Activated CD4-positive, alpha-beta T cell treated with anti-CD3 and anti-CD28 coated beads, Interleukin-2, amount 10 ng/mL, durations not matched to agents 7 days and 5 days (primary cell): ENCODE measurements around the gene CEACAM1. TPM values are rescaled to one million over a fixed set of nuclear protein-coding genes. Genes with fewer than 3 reads are reported as not detected.
"Not testable (repeated sequence)": the region's sequence is repeated elsewhere in the genome, so short reads cannot be mapped to it uniquely, and the experiment has no call there.

ENCODE experiments used
- CTCF ChIA-PET: fragments of 350-600 bp; sonication (Branson Sonifier 250); formaldehyde crosslinking; loops from one replicate; lab custom pipeline; 2021; ENCODE audit warnings: antibody characterized with exemption; lab: Charles Lee
- POLR2A ChIA-PET: fragments of 350-600 bp; sonication (Branson Sonifier 250); formaldehyde crosslinking; loops from one replicate; lab custom pipeline; 2021; ENCODE audit warnings: antibody characterized with exemption; lab: Charles Lee
- DNase-seq: peaks from one replicate; pipeline ENCODE4 v3.0.0-alpha.2; 2020
- H3K27ac Mint-ChIP-seq: one replicate; pipeline ENCODE4 v1.8.0; 2021; ENCODE audit warnings: mild to moderate bottlenecking, moderate library complexity, mixed read lengths
- H3K27me3 Mint-ChIP-seq: one replicate; pipeline ENCODE4 v1.8.0; 2021; ENCODE audit warnings: mixed read lengths
- H3K36me3 Mint-ChIP-seq: one replicate; pipeline ENCODE4 v1.8.0; 2021; ENCODE audit warnings: low read depth, mixed read lengths
- H3K4me1 Mint-ChIP-seq: one replicate; pipeline ENCODE4 v1.8.0; 2021; ENCODE audit warnings: mixed read lengths
- H3K4me3 Mint-ChIP-seq: one replicate; pipeline ENCODE4 v1.8.0; 2021; ENCODE audit warnings: mild to moderate bottlenecking, moderate library complexity, mixed read lengths
- H3K9me3 Mint-ChIP-seq: one replicate; pipeline ENCODE4 v1.8.0; 2021; ENCODE audit warnings: mixed read lengths
- total RNA-seq, 2 experiments: library from RNA; stranded (reverse); gene quantifications; one replicate each; pipeline ENCODE4 v1.2.3, GENCODE V29; 2021

The CEACAM1 gene
- total RNA-seq, 2 experiments from 2014 or later: 21.0 to 22.2 TPM

DNA sequence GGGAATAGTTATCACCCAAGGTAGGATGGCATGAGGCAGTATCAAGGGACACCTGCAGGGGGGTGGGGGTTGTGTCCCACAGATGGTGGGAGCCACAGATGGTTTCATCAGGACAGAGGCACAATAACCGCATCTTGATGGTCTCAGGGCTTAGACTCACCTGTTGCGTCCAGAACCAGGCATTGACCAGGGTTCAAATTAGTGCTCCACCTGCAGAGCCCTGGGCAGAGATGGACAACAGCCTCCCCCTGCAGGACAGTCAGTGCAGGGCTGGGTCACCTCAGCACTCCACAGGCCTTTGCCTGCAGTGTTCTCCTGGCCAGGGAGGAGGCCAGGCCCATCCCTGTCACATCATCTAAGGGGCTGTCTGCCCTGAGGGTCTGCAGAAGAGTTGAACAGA, 14.5 kb upstream of the CEACAM1 start:
- Mint-ChIP-seq H3K4me3 (no peak overlapping the region), H3K27ac (no peak overlapping the region), H3K36me3 (no peaks in the 10 kb centered on the region), H3K4me1 (no peaks in the 10 kb centered on the region), H3K9me3 (no peaks in the 10 kb centered on the region), H3K27me3 (peaks cover 3% of the 10 kb centered on the region)
- DNase-seq: no peak
- ChIA-PET CTCF (interaction anchor here (1.0 kb wide), 2 partner anchors 22 to 103 kb away, joined by 3 read pairs; no protein-coding TSS in a partner anchor), POLR2A (no interaction called here)

DNA sequence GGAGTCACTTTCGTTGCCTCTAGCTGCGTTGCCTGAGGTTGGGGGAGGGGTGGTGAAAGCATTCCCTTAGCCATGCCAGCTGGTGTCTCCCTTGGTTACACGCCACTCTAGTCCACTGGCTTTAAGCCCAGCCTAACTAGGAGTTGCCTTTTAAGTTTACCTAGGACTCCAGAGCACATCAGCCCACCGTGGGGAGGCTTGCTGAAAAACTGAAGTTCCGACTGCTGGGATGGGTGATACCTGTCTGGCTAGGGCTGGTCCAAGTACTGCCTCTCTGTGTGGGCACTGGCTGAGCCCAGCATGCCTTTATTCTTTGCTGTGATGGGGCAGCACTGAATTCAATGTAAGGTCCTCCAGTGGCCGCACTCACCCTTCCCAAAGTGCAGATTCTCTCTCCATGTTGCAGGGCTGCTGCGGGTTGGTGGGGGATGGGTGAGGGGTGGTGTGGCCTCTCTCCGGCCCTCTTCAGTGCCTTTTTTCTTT, 11.8 kb upstream of the CEACAM1 start:
- Mint-ChIP-seq H3K9me3 (no peaks in the 10 kb centered on the region), H3K4me1 (no peaks in the 10 kb centered on the region), H3K36me3 (no peaks in the 10 kb centered on the region), H3K4me3 (no peak overlapping the region), H3K27me3 (peaks cover 3% of the 10 kb centered on the region), H3K27ac (no peak overlapping the region)
- CTCF ChIA-PET: interaction anchor here (0.6 to 0.7 kb wide), 2 partner anchors 12 to 175 kb away, joined by 3 to 4 read pairs; partner anchors contain the start of gene CEACAM1
- POLR2A ChIA-PET: no interaction called here
- DNase-seq: no peak

DNA sequence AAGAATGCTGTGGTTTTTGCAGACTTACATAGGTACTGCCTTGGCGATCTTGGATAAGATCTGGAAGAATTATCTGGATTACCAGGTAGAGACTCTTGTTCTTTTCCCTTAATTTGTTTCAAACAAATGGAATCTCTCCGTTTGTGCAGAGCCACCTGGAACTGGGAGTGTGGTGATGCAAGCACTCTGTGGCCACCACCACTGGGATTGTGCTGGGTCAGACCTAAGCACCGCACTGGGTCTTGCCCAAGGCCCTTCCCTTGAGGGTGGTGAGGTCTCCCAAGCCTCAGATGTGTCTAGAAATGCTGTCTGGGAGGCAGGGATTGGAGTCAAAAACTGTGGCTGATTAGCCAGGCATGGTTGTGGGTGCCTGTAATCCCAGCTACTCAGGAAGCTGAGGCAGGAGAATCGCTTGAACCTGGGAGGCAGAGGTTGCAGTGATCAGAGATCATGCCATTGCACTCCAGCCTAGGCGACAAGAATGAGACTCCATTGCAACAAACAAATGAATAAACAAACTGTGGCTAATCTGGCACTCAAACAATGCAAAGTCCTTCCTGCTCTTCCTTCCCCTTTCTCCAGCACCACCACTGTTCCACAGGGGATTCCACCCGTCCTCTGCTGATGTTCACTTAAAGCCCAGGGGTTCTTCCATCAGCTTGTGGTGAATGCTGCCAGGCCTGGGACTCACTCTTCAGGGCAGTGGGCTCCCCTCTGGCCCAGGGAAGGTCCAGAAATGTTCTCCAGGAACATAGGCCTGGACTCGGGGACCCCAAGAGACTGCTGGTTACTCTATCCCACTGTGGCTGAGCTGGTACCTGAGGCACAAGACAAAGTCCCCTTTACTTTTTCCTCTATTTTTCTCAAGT, 10.8 kb upstream of the CEACAM1 start:
- H3K4me3 Mint-ChIP-seq: no peak overlapping the region
- ChIA-PET POLR2A (no interaction called here), CTCF (interaction anchor here (0.7 to 2.7 kb wide), 2 partner anchors 10 to 11 kb away, joined by 3 to 7 read pairs; partner anchors contain the start of gene CEACAM1)
- no peaks in the 10 kb centered on the region for H3K36me3 Mint-ChIP-seq
- no peak for DNase-seq
- no peak overlapping the region for H3K27ac Mint-ChIP-seq
- H3K27me3 Mint-ChIP-seq: peaks cover 5% of the 10 kb centered on the region
- no peaks in the 10 kb centered on the region for H3K9me3 Mint-ChIP-seq
- H3K4me1 Mint-ChIP-seq: no peaks in the 10 kb centered on the region

DNA sequence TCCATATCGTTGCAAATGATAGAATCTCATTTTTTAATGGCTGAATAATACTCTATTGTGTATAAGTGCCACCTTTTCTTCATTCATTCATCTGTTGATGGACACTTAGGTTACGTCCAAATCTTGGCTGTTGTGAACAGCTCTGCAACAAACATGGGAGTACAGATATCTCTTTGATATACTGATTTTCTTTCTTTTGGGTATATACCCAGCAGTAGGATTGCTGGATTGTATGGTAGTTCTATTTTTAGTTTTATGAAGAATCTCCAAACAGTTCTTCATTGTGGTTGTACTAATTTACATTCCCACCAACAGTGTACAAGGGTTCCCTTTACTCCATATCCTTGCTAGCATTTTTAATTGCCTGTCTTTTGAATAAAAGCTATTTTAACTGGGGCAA, 7.0 kb upstream of the CEACAM1 start:
- H3K4me3 Mint-ChIP-seq, H3K36me3 Mint-ChIP-seq, POLR2A ChIA-PET, H3K27ac Mint-ChIP-seq, DNase-seq, H3K4me1 Mint-ChIP-seq, H3K27me3 Mint-ChIP-seq, H3K9me3 Mint-ChIP-seq: not testable (repeated sequence)
- CTCF ChIA-PET: interaction anchor here (1.7 kb wide), 1 partner anchor 85 kb away, joined by 3 read pairs; no protein-coding TSS in a partner anchor

DNA sequence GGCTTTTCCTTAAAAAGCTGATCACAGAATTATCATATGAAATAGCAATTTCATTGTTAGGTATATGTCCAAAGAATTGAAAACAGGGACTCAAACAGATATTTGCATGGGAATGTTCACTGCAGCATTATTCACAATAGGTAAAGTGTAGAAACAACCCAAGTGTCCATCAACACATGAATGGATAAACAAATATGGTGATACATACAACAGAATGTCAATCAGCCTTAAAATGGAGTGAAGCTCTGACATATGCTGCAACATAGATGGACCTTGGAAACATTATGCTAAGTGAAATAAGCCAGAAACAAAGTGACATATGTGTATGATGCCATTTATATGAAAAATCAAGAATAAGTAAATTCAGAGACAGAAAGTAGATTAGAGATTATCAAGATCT, 6.1 kb upstream of the CEACAM1 start:
- Mint-ChIP-seq H3K4me3 (no peak overlapping the region), H3K27me3 (peaks cover 5% of the 10 kb centered on the region), H3K9me3 (no peaks in the 10 kb centered on the region), H3K27ac (no peak overlapping the region), H3K4me1 (peaks cover 4% of the 10 kb centered on the region), H3K36me3 (no peaks in the 10 kb centered on the region)
- CTCF ChIA-PET: no interaction called here
- no peak for DNase-seq
- POLR2A ChIA-PET: no interaction called here

DNA sequence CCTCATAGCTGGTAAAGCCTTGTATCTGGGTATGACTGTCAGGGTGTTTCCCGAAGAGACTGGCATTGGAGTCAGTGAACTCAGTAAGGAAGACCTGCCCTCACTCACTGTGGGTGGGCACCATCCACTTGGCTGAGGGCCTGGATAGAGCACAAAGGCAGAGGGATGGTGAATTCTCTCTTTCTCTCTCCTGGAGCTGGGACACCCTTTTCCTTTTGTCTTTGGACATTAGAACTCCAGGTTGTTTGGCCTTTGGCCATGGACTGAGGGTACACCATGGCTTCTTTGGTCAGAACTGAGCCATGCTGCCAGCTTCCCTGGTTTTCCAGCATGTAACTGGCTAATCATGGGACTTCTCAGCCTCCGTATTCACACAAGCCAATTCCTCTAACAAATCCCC, 4.6 kb upstream of the CEACAM1 start:
- Mint-ChIP-seq H3K27ac (no peak overlapping the region), H3K36me3 (no peaks in the 10 kb centered on the region), H3K4me3 (no peak overlapping the region), H3K9me3 (no peaks in the 10 kb centered on the region), H3K4me1 (peaks cover 19% of the 10 kb centered on the region), H3K27me3 (peaks cover 3% of the 10 kb centered on the region)
- POLR2A ChIA-PET: no interaction called here
- DNase-seq: no peak
- CTCF ChIA-PET: no interaction called here

DNA sequence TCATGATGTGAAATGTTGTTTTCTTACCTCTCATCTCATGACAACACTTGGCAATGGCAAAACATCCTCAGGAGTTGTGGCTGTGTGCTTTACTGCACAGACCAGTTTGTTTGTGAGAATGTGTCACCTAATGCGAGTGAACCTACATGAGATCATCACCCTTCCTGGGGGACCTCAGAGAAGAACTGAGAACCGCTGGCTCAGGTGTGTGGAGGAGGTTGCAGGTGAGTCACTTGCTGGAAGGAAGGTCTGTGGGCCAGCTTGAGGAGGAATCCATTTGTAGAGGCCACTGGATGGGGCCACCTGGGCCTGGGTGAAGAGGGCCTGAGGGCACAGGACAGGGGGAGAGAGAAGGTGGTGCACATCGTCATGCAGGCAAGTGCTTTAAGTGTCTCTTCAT, 3.0 kb upstream of the CEACAM1 start:
- POLR2A ChIA-PET: no interaction called here
- peaks cover 3% of the 10 kb centered on the region for H3K27me3 Mint-ChIP-seq
- no peaks in the 10 kb centered on the region for H3K36me3 Mint-ChIP-seq
- no peaks in the 10 kb centered on the region for H3K9me3 Mint-ChIP-seq
- H3K27ac Mint-ChIP-seq: no peak overlapping the region
- CTCF ChIA-PET: interaction anchor here (1.5 to 4.2 kb wide), 2 partner anchors 81 to 90 kb away, joined by 6 to 30 read pairs; partner anchors contain the start of gene CXCL17
- no peak overlapping the region for H3K4me3 Mint-ChIP-seq
- H3K4me1 Mint-ChIP-seq: peaks cover 31% of the 10 kb centered on the region
- DNase-seq: no peak

DNA sequence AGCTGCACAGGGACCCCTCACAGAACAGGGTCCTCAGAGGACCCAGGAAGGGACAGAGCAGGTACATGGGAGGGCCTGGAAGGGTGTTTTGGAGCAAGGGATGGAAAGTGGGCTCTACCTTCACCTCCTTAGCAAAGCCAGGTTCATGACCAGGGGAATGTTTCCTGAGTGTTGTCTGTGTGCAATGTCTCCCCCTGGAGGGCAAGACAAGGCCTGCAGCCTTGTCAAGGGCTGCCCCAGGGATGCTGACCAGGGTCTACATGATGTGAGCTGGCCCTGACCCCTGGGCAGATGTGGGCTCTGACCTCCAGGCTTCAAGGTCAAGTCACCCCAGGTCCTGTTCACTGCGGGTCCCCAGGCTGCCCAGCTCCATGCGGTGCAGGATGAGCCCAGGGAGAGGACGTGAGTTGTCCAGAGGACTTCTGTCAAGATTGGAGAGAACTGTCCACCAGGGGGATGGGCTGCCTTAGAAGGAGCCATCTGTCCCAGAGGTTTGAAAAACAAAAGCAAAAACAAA, 1.0 kb upstream of the CEACAM1 start:
- CTCF ChIA-PET: interaction anchor here (0.7 to 4.2 kb wide), 20 partner anchors 8 to 402 kb away, joined by 3 to 31 read pairs (median 6); partner anchors contain the start of gene CXCL17

DNA sequence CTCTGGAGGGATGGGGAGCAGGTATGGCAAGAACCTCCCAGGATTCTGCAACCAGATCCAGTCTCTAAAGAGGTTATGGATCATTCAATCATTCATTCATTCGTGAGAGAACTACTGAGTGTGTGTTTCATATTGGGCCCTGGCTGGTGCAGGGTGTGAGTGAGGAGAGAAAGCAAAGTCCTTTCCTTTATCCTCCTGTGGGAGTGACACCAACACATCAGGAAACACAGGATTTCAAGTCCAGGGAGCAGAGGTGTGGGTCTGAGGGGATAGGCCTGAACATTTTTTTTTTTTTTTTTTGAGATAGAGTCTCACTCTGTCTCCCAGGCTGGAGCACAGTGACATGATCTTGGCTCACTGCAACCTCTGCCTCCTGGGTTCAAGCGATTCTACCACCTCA, 3.3 kb downstream of the CEACAM1 start:
- Mint-ChIP-seq H3K4me3 (no peak overlapping the region), H3K4me1 (peaks cover 54% of the 10 kb centered on the region), H3K36me3 (peaks cover 13% of the 10 kb centered on the region), H3K9me3 (no peaks in the 10 kb centered on the region), H3K27me3 (no peaks in the 10 kb centered on the region), H3K27ac (no peak overlapping the region)
- ChIA-PET CTCF (no interaction called here), POLR2A (no interaction called here)
- no peak for DNase-seq

More for the DNA sequence above, 1.0 kb upstream of the CEACAM1 start:
- Mint-ChIP-seq H3K9me3 (no peaks in the 10 kb centered on the region), H3K4me1 (peaks cover 43% of the 10 kb centered on the region), H3K4me3 (peak overlapping the region; percentile 77), H3K27me3 (no peaks in the 10 kb centered on the region), H3K36me3 (peaks cover 6% of the 10 kb centered on the region), H3K27ac (peak overlapping the region; percentile 87)
- peak; percentile 76 for DNase-seq
- POLR2A ChIA-PET: interaction anchor here (0.6 to 1.2 kb wide), 2 partner anchors 73 to 79 kb away, joined by 4 to 6 read pairs; no protein-coding TSS in a partner anchor

DNA sequence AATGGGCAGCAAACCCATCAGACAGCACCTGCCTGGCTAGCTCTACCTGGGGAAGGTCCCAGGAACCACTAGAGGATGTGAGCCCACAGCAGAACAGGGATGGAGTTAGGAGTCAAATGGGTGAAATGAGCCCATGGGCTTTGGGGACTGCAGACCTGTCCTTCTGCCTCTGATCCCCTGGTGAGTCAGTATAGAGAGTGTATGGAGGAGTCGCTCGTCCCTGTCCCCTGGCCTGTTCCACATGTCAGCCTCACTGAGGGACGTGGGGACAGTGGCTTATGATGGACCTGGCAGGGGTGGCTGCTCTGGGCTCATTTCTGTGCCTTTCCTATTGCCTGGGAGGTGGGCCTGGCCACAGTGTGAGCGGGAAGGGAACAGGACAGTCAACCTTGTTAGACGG, 4.0 kb downstream of the CEACAM1 start:
- peaks cover 14% of the 10 kb centered on the region for H3K36me3 Mint-ChIP-seq
- H3K27ac Mint-ChIP-seq: no peak overlapping the region
- ChIA-PET POLR2A (no interaction called here), CTCF (interaction anchor here (2.0 kb wide), 1 partner anchor 84 kb away, joined by 6 read pairs; no protein-coding TSS in a partner anchor)
- H3K27me3 Mint-ChIP-seq: no peaks in the 10 kb centered on the region
- no peak overlapping the region for H3K4me3 Mint-ChIP-seq
- DNase-seq: no peak
- peaks cover 48% of the 10 kb centered on the region for H3K4me1 Mint-ChIP-seq
- no peaks in the 10 kb centered on the region for H3K9me3 Mint-ChIP-seq

DNA sequence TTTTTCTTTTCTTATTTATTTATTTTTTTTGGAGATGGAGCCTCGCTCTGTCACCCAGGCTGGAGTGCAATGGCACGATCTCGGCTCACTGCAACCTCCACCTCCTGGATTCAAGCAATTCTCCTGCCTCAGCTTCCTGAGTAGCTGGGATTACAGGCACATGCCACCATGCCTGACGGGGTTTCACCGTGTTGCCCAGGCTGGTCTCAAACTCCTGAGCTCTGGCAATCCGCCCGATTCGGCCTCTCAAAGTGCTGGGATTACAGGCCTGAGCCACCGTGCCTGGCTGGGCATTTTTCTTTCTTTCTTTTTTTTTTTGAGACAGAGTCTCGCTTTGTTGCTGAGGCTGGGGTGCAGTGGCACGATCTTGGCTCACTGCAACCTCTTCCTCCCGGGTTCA, 6.0 kb downstream of the CEACAM1 start:
- H3K27me3 Mint-ChIP-seq, POLR2A ChIA-PET, H3K9me3 Mint-ChIP-seq, DNase-seq, H3K27ac Mint-ChIP-seq, H3K4me3 Mint-ChIP-seq: not testable (repeated sequence)
- Mint-ChIP-seq H3K4me1 (peaks cover 28% of the 10 kb centered on the region), H3K36me3 (peaks cover 22% of the 10 kb centered on the region)
- CTCF ChIA-PET: interaction anchor here (0.7 to 1.7 kb wide), 4 partner anchors 16 to 71 kb away, joined by 3 to 4 read pairs (median 4); no protein-coding TSS in a partner anchor

DNA sequence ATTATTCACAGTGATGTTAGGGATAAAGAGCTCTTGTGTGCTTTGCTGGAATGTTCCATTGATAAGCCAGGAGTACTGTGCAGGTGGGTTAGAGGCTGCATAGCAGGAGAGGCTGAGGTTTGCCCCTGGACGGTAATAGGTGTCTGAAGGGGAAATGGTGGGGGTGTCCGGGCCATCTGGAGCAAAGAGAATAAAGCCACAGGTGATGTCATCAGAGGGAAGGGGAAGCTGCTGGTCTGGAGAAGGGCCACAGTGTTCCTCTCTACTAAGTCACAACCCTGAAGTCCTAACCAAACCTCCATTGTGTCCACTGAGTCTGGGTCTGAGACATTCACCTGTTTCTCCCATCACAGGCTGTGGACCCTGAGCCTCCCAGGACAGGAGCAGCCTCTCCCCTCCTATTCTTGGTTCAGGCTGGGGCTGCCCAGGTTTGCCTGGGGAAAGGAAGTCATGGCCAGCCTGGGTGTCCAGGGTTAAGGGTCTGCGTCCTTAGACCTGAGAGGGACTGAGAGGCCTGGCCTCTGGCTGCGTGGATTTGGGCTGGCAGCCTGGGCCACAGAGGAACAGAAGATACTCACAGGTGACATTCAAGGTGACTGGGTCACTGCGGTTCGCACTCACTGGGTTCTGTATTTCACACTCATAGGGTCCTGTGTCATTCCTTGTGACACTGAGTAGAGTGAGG, 6.8 kb downstream of the CEACAM1 start:
- peaks cover 28% of the 10 kb centered on the region for H3K36me3 Mint-ChIP-seq
- CTCF ChIA-PET: interaction anchor here (1.5 to 3.6 kb wide), 2 partner anchors 7 to 70 kb away, joined by 4 to 19 read pairs; partner anchors contain the start of gene CEACAM1

More for the DNA sequence above, 6.8 kb downstream of the CEACAM1 start:
- Mint-ChIP-seq H3K9me3 (no peaks in the 10 kb centered on the region), H3K4me3 (no peak overlapping the region), H3K27me3 (no peaks in the 10 kb centered on the region), H3K27ac (no peak overlapping the region), H3K4me1 (peaks cover 23% of the 10 kb centered on the region)
- POLR2A ChIA-PET: no interaction called here
- DNase-seq: no peak
